ENCODE data around the gene PTPRO.

Gene PTPRO

DNA sequence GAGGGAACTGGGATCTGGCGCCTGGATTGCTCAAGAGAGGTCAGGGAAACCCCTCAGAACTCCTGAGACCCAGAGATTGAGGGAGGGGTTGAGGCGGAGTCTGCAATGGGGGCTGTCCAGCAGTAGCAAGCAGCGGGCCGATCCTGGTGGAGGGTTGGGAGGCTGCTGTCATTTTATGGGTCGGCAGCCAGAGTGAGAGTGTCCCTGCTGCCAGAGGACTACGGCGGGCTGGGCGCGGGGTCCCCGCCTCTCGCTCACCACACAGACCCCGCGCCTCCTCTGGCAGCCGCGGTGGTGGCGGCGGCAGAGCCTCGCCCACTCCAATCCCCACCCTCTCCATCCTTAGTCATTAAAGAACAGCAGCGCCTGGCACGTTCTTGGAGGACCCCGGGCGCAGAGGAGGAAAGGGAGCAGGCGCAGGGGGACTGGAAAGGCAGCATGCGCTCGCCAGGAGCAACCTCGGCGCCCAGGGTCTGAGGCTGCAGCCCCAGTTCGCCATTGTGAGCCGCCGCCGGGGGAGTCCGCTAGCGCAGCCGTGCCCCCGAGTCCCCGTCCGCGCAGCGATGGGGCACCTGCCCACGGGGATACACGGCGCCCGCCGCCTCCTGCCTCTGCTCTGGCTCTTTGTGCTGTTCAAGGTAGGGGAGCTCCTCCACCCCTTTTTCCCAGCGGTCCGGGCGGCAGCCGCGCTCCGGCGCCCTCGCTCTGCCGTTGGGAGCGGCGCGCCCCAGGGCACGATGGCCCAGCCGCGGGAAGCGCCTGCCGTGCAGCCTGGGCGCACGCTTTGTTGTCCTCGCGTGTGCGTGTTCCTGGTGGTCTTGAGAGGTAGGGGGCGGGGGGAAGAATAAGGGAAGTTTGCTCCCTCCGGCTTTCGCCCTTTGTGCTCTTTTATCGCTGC lies at the start of gene PTPRO:
Gene PTPRO, plus strand, starts transcription at position 345 of the 898 bp plus-strand sequence.
- Histone ChIP-seq H3K9me3 (ENCODE audit: control insufficient read depth, insufficient read depth, low read length) (no peaks in the 10 kb centered on the region), H3K36me3 (ENCODE audit: control insufficient read depth, insufficient read depth, low read length) (no peaks in the 10 kb centered on the region), H3K27ac (ENCODE audit: low read length) (no peak within 1 kb of the TSS), H3K4me3 (ENCODE audit: low read length) (peak within 1 kb of the TSS; percentile 55), H3K4me1 (ENCODE audit: control insufficient read depth, insufficient read depth, low read length) (no peaks in the 10 kb centered on the region), H3K27me3 (ENCODE audit: control insufficient read depth, insufficient read depth, low read length) (no peaks in the 10 kb centered on the region)
- peak; percentile 16 for DNase-seq (ENCODE audit: low read depth, low spot score)
- WGBS (ENCODE audit: insufficient coverage, insufficient read length) = no CpG with 5 or more reads among the region's 70 CpGs

- no peaks in the 10 kb centered on the region for H3K9me3 ChIP-seq (ENCODE audit: control insufficient read depth, insufficient read depth, low read length)
- no peak for DNase-seq (ENCODE audit: low read depth, low spot score)
- no peaks in the 10 kb centered on the region for H3K4me1 ChIP-seq (ENCODE audit: control insufficient read depth, insufficient read depth, low read length)
- no peak overlapping the region for H3K27ac ChIP-seq (ENCODE audit: low read length)
- H3K4me3 ChIP-seq (ENCODE audit: low read length) = no peak overlapping the region
- H3K27me3 ChIP-seq (ENCODE audit: control insufficient read depth, insufficient read depth, low read length) = no peaks in the 10 kb centered on the region
- WGBS (ENCODE audit: insufficient coverage, insufficient read length) = no CpG with 5 or more reads among the region's 3 CpGs
- H3K36me3 ChIP-seq (ENCODE audit: control insufficient read depth, insufficient read depth, low read length) = no peaks in the 10 kb centered on the region
Observed at GRCh38 chr12:15273896-15274295, 48.4 kb upstream of the PTPRO start.

- Histone ChIP-seq H3K36me3 (ENCODE audit: control insufficient read depth, insufficient read depth, low read length) (no peaks in the 10 kb centered on the region), H3K4me3 (ENCODE audit: low read length) (no peak overlapping the region), H3K27ac (ENCODE audit: low read length) (no peak overlapping the region), H3K9me3 (ENCODE audit: control insufficient read depth, insufficient read depth, low read length) (no peaks in the 10 kb centered on the region), H3K4me1 (ENCODE audit: control insufficient read depth, insufficient read depth, low read length) (no peaks in the 10 kb centered on the region), H3K27me3 (ENCODE audit: control insufficient read depth, insufficient read depth, low read length) (no peaks in the 10 kb centered on the region)
- DNase-seq (ENCODE audit: low read depth, low spot score) = no peak
- no CpG with 5 or more reads among the region's 3 CpGs for WGBS (ENCODE audit: insufficient coverage, insufficient read length)
Observed at GRCh38 chr12:15274561-15274967, 47.7 kb upstream of the PTPRO start.

- H3K4me1 ChIP-seq (ENCODE audit: control insufficient read depth, insufficient read depth, low read length) = no peaks in the 10 kb centered on the region
- WGBS (ENCODE audit: insufficient coverage, insufficient read length) = no CpG with 5 or more reads among the region's 8 CpGs
- no peaks in the 10 kb centered on the region for H3K36me3 ChIP-seq (ENCODE audit: control insufficient read depth, insufficient read depth, low read length)
- DNase-seq (ENCODE audit: low read depth, low spot score) = peak; percentile 33
- no peaks in the 10 kb centered on the region for H3K9me3 ChIP-seq (ENCODE audit: control insufficient read depth, insufficient read depth, low read length)
- no peak overlapping the region for H3K27ac ChIP-seq (ENCODE audit: low read length)
- no peaks in the 10 kb centered on the region for H3K27me3 ChIP-seq (ENCODE audit: control insufficient read depth, insufficient read depth, low read length)
- H3K4me3 ChIP-seq (ENCODE audit: low read length) = no peak overlapping the region
Observed at GRCh38 chr12:15276088-15276698, 46.1 kb upstream of the PTPRO start.

DNA sequence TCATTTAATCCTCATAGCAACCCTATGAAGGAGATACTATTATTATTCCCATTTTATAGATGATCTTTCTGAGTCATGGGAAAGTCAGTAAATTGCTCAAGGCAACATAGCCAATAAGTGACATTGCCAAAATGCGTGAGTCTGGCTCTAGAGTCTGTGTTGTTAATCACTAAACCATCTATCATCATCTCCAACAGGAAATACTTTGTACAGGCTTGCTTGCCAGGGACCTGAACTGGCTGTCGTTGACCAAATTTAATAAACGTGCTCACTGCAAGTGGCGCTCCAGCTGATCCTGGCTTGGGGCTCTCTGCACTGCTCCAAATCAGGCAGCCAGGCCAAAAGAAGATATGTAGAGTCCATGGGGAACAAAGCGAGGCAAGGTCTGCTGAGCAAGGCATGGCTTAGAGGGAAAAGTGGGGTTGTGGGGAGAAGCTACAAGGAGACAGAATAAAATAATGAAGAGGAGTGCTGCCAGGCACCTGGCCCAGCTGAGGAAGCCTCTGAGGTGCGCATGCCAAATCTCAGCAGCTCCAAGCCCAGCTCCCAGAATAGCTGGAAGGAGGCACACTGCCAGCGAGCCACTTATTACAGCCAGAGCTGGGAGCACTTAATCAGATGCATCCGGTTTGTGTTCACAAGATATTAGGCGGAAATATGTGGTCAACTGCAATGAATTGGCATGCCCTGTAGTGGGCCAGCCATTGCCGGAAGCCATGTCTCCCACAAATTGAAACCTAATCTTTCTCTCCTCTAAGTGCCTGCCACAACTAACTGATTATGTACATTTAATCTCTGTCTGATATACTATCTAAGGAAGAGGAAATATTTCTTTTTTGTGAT lies 43.3 kb upstream of the PTPRO start:
- no CpG with 5 or more reads among the region's 10 CpGs for WGBS (ENCODE audit: insufficient coverage, insufficient read length)
- H3K4me3 ChIP-seq (ENCODE audit: low read length) = no peak overlapping the region
- no peak for DNase-seq (ENCODE audit: low read depth, low spot score)
- H3K27me3 ChIP-seq (ENCODE audit: control insufficient read depth, insufficient read depth, low read length) = no peaks in the 10 kb centered on the region
- H3K4me1 ChIP-seq (ENCODE audit: control insufficient read depth, insufficient read depth, low read length) = no peaks in the 10 kb centered on the region
- no peaks in the 10 kb centered on the region for H3K36me3 ChIP-seq (ENCODE audit: control insufficient read depth, insufficient read depth, low read length)
- no peak overlapping the region for H3K27ac ChIP-seq (ENCODE audit: low read length)
- no peaks in the 10 kb centered on the region for H3K9me3 ChIP-seq (ENCODE audit: control insufficient read depth, insufficient read depth, low read length)

- Histone ChIP-seq H3K4me3 (ENCODE audit: low read length) (no peak overlapping the region), H3K36me3 (ENCODE audit: control insufficient read depth, insufficient read depth, low read length) (no peaks in the 10 kb centered on the region), H3K27me3 (ENCODE audit: control insufficient read depth, insufficient read depth, low read length) (no peaks in the 10 kb centered on the region), H3K27ac (ENCODE audit: low read length) (no peak overlapping the region), H3K9me3 (ENCODE audit: control insufficient read depth, insufficient read depth, low read length) (no peaks in the 10 kb centered on the region), H3K4me1 (ENCODE audit: control insufficient read depth, insufficient read depth, low read length) (no peaks in the 10 kb centered on the region)
- WGBS (ENCODE audit: insufficient coverage, insufficient read length) = no CpG with 5 or more reads among the region's 2 CpGs
- DNase-seq (ENCODE audit: low read depth, low spot score) = no peak
Observed at GRCh38 chr12:15280930-15281329, 41.4 kb upstream of the PTPRO start.

DNA sequence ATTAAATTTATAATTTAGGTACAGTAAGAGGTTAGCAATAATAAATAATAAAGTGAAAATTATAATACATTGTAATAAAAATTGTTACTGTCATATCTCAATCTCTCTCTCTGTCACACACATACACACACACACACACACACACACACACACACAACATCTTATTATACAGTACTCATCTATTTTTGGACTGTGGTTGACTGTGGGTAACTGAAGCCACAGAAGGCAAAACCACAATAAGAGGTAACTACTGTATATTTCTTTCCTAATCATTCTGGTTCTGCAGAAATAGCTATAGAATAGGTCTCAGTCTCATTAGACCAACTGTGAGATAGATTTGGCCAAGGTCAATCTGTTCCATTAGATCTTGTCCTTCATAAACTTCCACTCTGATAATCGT lies 33.1 kb upstream of the PTPRO start:
- Histone ChIP-seq H3K27ac (ENCODE audit: low read length) (no peak overlapping the region), H3K9me3 (ENCODE audit: control insufficient read depth, insufficient read depth, low read length) (no peaks in the 10 kb centered on the region), H3K27me3 (ENCODE audit: control insufficient read depth, insufficient read depth, low read length) (no peaks in the 10 kb centered on the region), H3K4me1 (ENCODE audit: control insufficient read depth, insufficient read depth, low read length) (no peaks in the 10 kb centered on the region), H3K36me3 (ENCODE audit: control insufficient read depth, insufficient read depth, low read length) (no peaks in the 10 kb centered on the region), H3K4me3 (ENCODE audit: low read length) (no peak overlapping the region)
- no CpG with 5 or more reads among the region's 1 CpG for WGBS (ENCODE audit: insufficient coverage, insufficient read length)
- no peak for DNase-seq (ENCODE audit: low read depth, low spot score)

DNA sequence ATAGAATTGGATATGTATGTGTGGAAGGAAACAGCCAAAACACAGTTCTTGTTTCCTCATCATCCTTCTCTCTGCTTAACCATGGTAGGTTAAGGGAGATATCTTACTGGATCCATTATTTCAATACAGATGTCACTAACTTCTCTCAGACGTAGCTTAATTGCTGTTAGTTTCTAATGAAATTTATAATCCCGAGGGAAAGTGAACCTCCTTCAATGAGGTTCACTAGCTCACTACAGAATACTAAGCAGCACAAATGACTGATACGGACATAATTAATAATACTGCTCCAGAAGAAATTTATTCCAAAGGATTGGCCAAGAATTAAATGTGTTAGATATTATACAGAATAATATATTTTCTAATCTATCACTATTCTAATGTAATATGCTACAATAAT lies 28.6 kb upstream of the PTPRO start:
- no peak for DNase-seq (ENCODE audit: low read depth, low spot score)
- no CpG with 5 or more reads among the region's 3 CpGs for WGBS (ENCODE audit: insufficient coverage, insufficient read length)
- Histone ChIP-seq H3K4me3 (ENCODE audit: low read length) (no peak overlapping the region), H3K4me1 (ENCODE audit: control insufficient read depth, insufficient read depth, low read length) (no peaks in the 10 kb centered on the region), H3K36me3 (ENCODE audit: control insufficient read depth, insufficient read depth, low read length) (no peaks in the 10 kb centered on the region), H3K27ac (ENCODE audit: low read length) (no peak overlapping the region), H3K27me3 (ENCODE audit: control insufficient read depth, insufficient read depth, low read length) (no peaks in the 10 kb centered on the region), H3K9me3 (ENCODE audit: control insufficient read depth, insufficient read depth, low read length) (no peaks in the 10 kb centered on the region)

- no peaks in the 10 kb centered on the region for H3K4me1 ChIP-seq (ENCODE audit: control insufficient read depth, insufficient read depth, low read length)
- H3K9me3 ChIP-seq (ENCODE audit: control insufficient read depth, insufficient read depth, low read length) = no peaks in the 10 kb centered on the region; the same call in 1 of the 2 replicates
- no peak overlapping the region for H3K4me3 ChIP-seq (ENCODE audit: low read length)
- no peak for DNase-seq (ENCODE audit: low read depth, low spot score)
- H3K27ac ChIP-seq (ENCODE audit: low read length) = no peak overlapping the region
- H3K36me3 ChIP-seq (ENCODE audit: control insufficient read depth, insufficient read depth, low read length) = no peaks in the 10 kb centered on the region
- no peaks in the 10 kb centered on the region for H3K27me3 ChIP-seq (ENCODE audit: control insufficient read depth, insufficient read depth, low read length)
- whole genome bisulfite sequencing (ENCODE audit: insufficient coverage, insufficient read length) = no CpG with 5 or more reads among the region's 2 CpGs
Observed at GRCh38 chr12:15299947-15300346, 22.4 kb upstream of the PTPRO start.

DNA sequence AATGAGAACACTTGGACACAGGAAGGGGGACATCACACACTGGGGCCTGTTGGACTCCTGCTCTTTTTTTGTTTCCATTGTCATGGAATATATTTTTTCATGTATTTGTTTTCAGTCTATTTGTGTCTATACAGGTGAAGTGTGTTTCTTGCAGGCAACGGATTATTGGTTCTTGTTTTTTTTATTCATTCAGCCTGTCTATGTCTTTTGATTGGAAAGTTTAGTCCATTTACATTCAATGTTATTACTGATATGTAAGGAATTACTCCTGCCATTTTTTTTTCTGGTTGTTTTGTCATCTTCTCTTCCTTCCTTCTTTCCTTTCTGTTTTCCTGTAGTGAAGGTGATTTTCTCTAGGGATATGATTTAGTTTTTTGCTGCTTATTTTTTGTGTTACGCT lies 18.0 kb upstream of the PTPRO start:
- H3K4me3 ChIP-seq (ENCODE audit: low read length) = no peak overlapping the region
- no peaks in the 10 kb centered on the region for H3K27me3 ChIP-seq (ENCODE audit: control insufficient read depth, insufficient read depth, low read length)
- no peaks in the 10 kb centered on the region for H3K4me1 ChIP-seq (ENCODE audit: control insufficient read depth, insufficient read depth, low read length)
- DNase-seq (ENCODE audit: low read depth, low spot score) = no peak
- H3K9me3 ChIP-seq (ENCODE audit: control insufficient read depth, insufficient read depth, low read length) = no peaks in the 10 kb centered on the region; the same call in 1 of the 2 replicates
- H3K36me3 ChIP-seq (ENCODE audit: control insufficient read depth, insufficient read depth, low read length) = no peaks in the 10 kb centered on the region
- H3K27ac ChIP-seq (ENCODE audit: low read length) = no peak overlapping the region
- no CpG with 5 or more reads among the region's 2 CpGs for WGBS (ENCODE audit: insufficient coverage, insufficient read length)

Data from iPS DF 6.9 (cell line).